HG02938 (cell line): Measurements from ENCODE around the gene NBAS.
"Not testable (repeated sequence)": the region's sequence is repeated elsewhere in the genome, so short reads cannot be mapped to it uniquely, and the experiment has no call there.

Experiments used
- ATAC-seq: cut with Tn5 transposase; IDR thresholded peaks from one replicate; pipeline ENCODE4 v1.9.1; 2021; ENCODE audit warnings: mild to moderate bottlenecking, moderate library complexity; ENCODE audit not compliant: unreplicated experiment

The NBAS gene

DNA sequence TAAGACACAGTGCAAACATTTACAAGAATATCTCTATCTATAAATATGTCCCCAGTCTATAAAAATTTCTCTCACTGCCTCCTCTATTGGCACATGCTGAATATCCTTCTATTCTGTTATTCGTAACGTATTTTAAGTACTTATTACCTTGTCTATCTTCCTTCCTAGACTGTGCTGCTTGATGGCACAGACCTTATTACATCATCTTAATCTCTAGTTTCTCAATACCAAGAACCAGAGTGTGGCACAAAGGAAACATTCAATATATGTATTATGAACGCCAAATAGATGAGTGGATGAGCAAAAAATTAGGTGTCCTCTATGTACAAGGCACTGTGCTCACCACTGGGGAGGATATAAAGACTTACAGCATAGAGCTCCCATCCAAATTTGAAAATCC lies 282.8 kb downstream of the NBAS start:
- no peak for ATAC-seq

DNA sequence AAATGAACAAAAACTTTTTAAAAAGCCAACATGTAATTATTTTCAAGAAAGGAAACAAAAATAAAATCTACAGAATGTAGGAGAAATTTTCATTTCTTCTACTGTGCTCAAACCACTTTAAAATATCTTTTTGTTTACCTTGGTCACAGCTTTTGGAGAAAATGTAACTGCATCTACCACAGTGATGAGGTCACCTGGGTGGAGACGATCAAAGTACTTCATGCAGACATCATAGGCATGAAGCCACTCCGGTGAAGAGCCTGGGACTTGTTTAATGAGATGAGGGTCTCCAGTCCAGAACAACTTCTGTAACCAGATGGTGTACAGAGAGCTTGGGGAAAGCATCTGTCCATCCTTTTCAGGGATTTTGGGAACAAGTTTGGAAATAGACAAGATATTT lies 285.8 kb downstream of the NBAS start:
- ATAC-seq, result no peak

DNA sequence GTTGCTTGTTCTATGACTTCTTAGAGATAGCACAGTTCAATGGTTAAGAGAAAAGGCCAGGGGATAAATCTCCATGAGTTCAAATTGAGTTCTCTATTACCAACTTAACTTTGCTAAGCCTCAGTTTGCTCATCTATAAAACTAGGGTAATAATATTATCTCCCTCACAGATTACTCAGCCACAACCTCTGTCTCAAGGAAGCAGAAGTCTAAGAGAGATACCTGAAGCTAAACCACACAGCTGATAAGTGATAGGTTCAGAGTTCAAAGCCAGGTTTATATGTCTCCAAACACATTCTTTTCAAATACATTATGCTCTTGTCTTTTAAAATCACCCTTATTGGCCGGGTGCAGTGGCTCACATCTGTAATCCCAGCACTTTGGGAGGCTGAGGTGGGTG lies 287.7 kb downstream of the NBAS start:
- no peak for ATAC-seq

DNA sequence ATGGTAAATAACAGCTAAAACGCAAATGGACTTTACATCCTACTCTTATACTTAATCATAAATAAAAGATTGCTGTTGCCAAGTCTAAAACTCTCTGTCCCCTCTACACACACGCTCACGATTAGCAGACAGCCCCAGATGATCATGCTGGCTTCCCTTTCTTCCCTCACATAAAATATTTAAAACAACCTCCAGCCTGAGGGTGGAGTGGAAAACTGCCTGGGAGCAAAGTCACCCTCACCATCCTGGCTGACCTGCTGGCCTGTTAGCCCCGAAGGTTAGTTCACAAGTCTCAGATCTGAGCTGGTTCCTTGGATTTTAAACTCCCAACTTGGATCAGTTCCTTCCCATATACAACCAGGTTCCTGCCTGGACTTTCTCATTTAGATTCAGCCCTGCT lies 288.2 kb downstream of the NBAS start:
- no peak for ATAC-seq

DNA sequence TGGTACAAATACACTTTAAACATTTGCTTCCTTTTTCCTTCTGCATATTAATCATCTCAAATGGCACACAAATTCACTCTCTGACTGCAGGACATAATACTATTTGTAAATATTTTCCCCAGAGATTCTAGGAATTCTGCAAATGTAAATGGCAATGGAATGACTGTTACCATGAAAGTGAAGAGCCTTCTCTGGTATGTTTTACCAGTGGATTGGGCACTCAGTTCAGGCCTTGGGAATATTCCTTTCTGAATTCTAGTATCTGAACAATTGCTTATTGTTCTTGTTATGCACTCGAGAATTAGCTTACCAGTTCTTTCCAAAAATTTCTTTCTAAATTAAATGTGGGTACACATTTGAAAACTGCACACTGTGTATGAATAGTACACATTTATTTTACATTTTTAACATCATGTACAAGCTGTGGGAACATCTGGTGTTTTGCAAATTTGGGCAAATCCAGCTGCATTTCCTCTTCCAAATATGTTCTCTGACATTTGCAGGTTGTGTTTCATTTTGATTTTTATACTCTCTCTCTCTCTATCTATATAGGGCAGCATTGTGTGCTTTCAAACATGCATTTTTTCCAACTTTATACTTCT lies 289.1 kb downstream of the NBAS start:
- no peak for ATAC-seq

DNA sequence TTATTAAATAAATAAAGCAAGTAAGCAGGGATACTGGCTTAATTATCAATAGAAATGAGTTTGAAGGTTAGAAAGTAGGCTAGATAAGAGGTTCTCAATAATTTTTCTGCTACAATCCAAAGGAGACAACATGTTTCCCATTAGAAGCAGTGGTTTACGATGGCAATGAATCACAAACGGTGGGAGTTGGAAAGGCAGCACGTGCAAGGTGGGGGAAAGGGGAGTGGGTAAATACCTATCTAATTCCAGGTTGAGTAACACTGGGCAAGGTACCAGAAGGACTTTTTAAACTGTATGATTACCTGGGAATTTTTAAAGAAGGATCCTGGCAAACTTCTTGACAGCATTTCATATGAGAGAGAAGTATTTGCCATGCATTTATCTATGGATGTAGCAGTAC lies 289.9 kb downstream of the NBAS start:
- ATAC-seq, result no peak

DNA sequence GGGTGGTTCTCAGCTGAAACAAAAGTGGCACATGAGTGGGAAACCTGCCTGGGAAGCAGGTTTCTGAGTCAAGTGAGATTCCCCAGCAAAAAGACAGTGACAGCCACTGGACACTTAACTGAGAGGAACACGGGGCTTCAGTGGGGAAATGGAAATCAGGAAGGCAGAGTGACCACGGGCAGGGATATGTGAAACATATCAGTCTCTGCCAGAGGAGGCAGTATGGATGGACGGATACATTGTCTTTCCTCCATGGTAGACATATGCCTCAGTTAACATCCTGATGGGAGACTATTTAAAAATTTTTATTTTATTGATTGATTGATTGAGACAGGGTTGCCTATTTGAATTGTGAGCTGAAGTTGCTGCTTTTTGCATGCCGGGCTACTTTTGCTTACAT lies 292.1 kb downstream of the NBAS start:
- ATAC-seq, result no peak

DNA sequence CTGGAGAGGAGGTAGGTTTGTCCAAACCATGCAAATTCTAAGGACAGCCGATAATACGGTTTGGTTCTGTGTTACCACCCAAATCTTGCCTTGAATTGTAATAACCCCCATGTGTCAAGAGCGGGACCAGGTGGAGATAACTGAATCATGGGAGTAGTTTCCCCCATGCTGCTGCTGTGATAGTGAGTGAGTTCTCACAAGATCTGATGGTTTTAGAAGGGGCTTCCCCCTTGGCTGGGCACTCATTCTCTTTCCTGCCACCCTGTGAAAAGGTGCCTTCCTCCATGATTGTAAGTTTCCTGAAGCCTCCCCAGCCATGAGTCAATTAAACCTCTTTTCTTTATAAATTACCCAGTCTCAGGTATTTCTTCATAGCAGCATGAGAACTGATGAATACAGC lies 295.2 kb downstream of the NBAS start:
- ATAC-seq, result no peak

DNA sequence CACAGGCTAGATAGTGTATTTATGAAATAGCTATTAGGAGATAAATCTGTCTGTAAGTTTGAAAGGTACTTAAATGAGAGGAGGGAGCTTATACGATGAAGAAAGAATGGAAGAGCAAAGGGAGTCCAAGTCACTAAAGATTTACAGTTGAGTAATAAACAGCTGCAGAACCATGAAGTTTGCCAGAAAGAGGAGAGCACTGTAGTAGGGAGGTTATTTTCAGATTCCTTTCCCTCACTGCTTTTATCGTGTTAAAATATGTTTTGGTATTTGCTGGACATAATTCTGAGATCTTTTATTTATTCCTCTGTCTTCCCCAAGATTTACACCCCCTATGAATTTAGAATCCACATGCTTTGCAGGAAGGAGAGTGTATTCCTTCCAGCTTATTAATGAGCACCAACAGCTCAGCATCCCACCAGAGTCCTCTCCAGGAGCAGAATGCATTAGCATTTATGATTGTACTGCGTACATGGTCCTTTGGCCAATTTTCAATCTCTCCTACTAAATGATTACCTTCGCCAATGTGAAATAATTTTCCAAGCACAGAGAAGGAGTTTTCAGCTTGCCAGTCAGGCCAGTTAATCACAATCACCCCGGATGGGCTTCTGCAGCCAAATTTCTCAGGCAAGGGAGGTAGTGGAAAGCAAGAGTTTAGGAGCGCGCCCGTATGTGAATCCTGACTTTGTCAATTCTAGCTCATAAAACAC lies 297.0 kb downstream of the NBAS start:
- ATAC-seq, result no peak

DNA sequence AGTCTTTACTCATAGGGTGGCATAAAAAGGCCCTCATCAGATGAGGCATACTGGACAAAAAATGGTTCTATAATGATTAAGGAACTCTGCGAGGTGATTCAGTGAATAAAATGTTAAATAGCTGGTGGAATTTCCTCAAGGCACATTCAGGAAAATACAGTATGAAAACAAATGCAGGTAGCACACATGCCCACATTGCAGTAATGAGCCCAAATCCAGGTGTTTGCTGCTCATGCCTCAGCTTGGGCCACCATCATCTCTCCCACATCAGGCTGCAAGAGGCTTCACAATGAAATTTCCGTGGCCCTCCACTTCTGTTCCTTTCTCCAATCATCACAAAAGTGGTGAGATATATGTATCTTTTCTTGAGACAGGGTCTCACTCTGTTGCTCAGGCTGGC lies 298.3 kb downstream of the NBAS start:
- ATAC-seq, result no peak

DNA sequence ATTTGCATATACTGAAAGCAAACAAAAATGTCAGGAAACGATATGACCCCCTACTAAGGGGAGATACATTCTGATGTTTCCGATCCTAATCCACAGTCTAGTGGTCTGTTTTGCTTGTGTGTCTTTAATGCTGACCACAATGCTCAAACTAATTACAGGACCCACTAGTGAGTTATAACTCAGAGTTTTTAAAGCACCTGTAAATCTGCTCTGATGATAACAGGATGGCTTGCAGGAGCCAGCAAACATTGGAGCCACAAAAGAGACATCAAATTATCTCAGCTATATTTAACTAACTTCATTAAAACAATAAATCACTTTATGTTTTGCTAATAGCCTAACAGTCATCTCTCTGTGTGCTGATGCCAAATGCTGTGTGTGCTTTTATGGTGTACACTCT lies 300.3 kb downstream of the NBAS start:
- no peak for ATAC-seq

DNA sequence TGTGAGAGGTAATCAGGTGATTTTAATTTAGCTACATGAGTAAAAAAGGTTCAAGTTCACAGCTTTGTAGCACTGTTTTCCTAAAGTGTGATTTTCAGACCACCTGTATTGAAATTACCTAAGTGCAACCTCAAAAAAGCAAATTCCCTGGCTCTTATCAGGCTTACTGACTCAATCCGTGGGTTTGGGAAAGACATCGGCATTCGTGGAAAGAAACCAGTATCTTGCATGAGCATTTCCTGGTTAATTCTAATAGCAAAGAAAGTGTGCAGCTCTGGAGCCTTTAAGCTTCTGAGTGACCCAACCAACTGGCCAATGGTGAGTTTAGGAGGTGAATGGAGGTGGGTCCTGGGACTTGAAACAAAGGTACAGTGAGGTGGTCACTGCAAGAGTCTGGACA lies 300.9 kb downstream of the NBAS start:
- no peak for ATAC-seq

DNA sequence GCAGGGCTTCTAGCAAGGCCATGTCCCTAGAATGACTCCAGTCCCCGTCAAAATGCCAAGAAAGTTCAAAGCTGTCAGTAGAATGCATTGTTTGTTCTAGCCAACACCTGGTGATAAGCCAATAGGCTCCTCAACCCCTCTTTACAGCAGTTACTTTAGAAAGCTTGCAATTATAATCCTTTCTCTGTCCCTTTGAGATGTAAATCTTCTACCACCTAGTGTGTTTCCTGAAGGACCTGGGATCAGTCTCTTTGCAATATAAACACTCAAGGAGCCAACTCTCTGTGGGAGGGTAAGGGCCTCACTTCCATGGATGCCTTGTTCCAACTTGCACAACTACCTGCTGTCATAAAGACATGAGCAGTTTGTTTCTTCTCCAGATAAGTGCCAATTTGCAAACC lies 301.8 kb downstream of the NBAS start:
- no peak for ATAC-seq

DNA sequence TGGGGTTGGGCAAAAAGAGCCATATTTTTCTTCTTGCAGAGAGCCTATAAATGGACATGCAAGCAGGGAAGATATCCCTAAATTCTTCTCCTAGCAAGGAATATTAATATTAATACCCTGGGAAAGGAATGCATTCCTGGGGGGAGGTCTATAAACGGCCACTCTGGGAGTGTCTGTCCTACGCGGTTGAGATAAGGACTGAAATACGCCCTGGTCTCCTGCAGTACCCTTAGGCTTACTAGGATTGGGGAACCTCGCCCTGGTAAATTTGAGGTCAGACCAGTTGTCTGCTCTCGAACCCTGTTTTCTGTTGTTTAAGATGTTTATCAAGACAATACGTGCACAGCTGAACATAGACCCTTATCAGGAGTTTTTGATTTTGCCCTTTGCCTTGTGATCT lies 302.7 kb downstream of the NBAS start:
- not testable (repeated sequence) for ATAC-seq

DNA sequence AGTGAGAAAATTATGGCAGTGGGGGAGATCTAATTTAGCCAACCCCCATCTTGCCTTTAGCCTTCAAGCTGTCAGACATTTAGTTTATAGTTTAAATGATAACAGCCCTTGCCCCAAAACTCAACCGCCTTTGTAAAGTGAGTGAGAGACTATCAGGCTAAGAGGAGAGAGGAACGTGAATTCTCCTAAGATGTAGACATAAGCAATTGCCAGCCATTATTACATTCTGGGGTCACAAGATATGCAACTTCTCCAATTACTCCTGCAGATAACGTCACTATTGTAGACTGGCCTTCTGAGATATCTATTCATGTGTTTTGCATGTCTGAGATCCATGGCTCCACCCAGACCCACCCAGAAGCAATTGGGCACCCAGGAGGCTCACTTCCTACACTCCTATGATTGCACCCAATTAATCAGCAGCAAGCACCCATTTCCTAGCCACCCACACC lies 307.3 kb downstream of the NBAS start:
- no peak for ATAC-seq

DNA sequence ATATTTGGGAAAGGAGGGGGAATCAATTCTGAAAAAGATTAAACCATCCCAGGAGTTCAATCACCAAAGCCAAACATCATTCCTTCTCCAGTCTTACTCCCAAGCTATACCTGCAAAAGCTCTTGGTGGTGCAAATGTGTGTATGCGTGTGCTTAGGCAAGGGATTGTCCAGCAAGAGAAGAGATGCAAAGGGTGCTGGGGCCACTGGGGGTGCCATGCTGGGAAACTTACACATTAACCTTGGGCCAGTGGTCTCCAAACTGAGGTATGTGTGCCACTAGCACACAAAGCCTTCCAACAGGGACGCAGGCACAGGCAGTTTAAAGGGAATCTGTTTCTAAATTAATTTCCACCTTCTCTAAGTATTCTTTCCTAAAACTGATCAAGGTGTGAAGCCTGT lies 307.9 kb downstream of the NBAS start:
- no peak for ATAC-seq

DNA sequence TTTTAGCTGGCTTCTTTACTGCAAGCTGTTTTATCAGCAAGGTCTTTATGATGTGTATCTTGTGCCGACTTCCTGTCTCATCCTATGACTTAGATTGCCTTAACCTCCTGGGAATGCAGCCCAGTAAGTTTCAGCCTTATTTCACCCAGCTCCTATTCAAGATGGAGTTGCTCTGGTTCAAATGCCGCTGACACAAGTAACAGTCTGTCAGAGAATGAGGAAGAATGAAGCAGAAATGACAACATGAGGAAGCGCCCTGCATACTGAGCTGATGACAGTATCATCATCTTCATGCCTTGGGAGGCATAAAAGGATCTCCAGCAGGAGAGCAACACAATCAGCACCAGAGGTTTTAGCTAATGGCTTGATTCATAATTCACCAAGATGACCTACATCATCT lies 309.4 kb downstream of the NBAS start:
- ATAC-seq, result no peak

DNA sequence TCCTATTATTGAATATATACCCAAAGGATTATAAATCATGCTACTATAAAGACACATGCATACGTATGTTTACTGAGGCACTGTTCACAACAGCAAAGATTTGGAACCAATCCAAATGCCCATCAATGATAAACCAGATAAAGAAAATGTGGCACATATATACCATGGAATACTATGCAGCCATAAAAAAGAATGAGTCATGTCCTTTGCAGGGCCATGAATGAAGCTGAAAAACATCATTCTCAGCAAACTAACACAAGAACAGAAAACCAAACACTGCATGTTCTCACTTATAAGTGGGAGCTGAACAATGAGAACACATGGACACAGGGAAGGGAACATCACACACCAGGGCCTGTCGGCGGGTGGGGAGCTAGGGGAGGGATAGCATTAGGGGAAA lies 310.2 kb downstream of the NBAS start:
- ATAC-seq, result not testable (repeated sequence)

DNA sequence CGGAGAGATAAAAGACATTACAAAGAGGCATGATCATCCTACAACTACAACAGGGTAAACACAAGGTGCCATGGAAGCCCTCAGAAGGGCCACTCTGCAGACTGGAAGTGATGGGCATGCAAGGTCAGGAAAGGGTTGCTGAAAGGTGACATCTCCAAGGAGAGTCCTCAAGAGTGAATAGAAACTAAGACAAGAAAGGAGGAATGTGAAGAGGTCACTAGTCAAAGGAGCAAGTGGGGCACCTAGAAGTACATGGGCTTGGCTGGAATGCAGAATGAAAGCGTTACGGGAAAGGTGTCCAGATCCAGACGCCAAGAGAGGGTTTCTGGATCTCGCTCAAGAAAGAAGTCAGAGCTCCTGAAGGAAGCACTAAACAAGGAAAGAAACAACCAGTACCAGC lies 314.3 kb downstream of the NBAS start:
- no peak for ATAC-seq

DNA sequence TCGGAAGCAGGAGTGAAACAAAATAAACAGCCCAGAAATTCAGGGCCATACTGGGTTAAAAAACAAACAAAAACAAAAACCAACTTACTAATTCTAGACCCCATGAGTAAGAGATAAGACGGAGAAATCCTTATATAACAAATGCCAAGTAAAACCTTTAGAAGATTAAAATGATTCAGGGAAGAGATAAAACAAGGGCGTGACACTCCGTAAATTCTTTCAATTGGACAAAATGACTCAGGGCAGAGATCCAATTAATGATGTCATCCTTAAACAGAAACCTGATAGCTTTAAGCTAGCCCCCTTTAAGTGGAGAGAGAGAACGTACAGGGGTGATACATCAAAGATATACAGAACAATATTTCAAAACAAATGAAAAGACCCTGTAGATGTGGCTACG lies 317.4 kb downstream of the NBAS start:
- no peak for ATAC-seq

DNA sequence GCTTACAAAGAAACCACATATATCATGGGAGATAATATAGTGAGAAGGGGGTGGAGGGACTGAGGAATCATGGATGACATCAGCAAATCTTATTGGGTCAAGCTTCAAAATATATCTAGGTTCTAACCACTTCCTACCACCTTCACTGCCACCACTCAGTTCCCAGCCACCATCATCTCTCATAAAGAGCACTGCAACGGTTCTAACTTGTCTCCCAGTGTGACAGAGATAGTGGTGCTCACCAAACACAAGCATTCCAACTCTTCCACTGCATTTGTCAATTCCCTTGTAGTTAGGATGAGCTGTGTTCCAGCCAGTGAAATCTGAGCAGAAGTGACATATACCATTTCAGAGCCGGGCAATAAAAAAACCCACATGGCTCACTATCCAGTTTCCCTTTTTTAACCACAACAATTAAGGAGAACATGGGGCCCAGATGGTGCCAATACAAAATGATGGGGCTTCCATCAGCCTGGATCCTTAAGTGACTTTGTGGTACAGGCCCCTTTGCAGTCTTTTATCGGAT lies 318.1 kb downstream of the NBAS start:
- no peak for ATAC-seq

DNA sequence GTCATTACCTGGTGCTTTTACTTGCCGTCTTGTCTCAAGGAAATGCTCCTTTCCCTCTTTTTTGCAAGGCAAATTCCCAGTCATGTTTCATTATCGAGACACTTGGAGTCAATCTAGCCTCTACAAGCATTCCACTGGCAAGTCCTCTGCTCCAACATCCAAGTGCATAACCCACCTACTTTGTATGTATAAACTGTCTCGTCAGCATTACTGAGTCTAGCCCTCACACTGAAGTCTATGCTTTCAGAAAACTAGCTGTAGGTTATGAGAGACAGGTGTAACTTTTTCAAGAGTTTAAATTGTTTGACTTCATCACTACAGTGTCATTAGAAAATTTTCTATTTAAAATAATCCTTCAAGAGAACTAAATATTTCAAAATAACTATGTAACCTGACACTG lies 319.2 kb downstream of the NBAS start:
- no peak for ATAC-seq

DNA sequence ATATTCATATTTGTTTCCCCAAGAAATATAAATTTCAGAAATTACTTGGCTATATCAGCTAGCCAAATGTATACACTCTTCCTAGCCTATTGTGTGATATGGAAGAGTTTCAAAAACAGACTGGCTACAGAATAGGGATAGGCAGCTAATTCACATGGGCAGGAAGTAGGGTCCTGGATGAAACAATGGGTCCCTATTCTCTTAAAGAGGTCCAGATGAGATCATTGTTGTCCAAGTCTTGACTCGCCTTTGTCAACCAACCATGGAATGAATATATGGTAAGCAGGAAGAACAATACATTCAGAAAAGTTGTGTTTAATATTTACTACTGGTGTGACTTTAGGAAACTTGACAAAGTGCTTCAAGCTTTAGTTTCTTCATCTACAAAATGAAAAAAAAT lies 319.9 kb downstream of the NBAS start:
- no peak for ATAC-seq
